Pulmonary artery endothelial cell (primary cell): ENCODE data around the gene MBOAT7. TPM values are rescaled to one million over a fixed set of nuclear protein-coding genes. Genes with fewer than 3 reads are reported as not detected.
"Not testable (repeated sequence)": the region's sequence is repeated elsewhere in the genome, so short reads cannot be mapped to it uniquely, and the experiment has no call there.

Experiments used
- DNase-seq: peaks from one replicate; pipeline ENCODE4 v3.0.0-alpha.2; 2011; ENCODE audit warnings: low read depth, low spot score
- total RNA-seq: library from RNA; depleted of rRNA; stranded (reverse); fragments of >200 nt; gene quantifications from 2 replicates; pipeline ENCODE4 v1.2.3, GENCODE V29; 2014

MBOAT7 gene
- 35.5 and 63.1 TPM in 2 replicates for total RNA-seq

GRCh38 chr19:54189145-54189734, at the start of gene MBOAT7:
Gene MBOAT7 (minus strand): TSS chr19:54189580. CDS start chr19:54188508, 1,072 bp downstream.
- no peak for DNase-seq

GRCh38 chr19:54233941-54234340, 44.6 kb upstream of the MBOAT7 start:
- DNase-seq = no peak

GRCh38 chr19:54231077-54231931, 41.9 kb upstream of the MBOAT7 start:
- DNase-seq = peak; percentile 40

- no peak for DNase-seq
These were observed 40.7 kb upstream of the MBOAT7 start for GRCh38 chr19:54230031-54230430.

DNA sequence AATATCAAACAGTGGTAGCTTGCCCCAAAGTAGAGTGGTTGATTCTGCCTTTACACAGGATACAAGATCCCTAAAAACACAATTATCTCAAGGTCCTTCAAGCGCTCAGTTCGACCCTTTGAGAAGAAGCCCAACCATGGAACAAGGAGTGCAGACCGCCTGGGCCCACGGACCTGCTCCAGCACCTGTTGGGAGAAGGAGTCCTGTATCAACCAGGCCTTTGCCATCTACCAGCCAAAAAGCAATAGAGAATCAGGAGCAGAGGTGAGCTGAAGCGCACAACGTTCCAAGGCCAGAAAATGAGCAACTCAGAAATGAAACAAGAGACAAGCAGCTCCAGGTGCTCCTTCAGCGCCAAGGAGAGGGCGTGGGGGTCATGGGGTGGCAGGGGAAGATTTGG, 39.8 kb upstream of the MBOAT7 start:
- no peak for DNase-seq

DNA sequence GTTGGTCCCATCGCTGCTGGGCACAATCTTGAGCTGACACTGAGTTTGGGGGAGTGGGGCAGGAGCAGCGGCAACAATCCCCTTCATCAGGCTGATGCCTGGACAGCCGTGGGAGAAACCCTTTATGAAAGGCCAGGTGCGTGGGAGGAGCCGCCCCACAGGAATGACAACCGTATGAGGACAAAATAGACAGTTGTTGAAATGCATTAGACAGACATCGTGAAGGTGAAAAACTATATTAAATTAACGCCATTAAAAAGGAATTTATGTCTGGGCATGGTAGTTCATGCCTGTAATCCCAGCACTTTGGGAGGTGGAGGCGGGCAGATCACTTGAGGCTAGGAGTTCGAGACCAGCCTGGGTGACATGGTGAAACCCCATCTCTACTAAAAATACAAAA, 35.2 kb upstream of the MBOAT7 start:
- DNase-seq = not testable (repeated sequence)

GRCh38 chr19:54223937-54224281, 34.5 kb upstream of the MBOAT7 start:
- not testable (repeated sequence) for DNase-seq

DNA sequence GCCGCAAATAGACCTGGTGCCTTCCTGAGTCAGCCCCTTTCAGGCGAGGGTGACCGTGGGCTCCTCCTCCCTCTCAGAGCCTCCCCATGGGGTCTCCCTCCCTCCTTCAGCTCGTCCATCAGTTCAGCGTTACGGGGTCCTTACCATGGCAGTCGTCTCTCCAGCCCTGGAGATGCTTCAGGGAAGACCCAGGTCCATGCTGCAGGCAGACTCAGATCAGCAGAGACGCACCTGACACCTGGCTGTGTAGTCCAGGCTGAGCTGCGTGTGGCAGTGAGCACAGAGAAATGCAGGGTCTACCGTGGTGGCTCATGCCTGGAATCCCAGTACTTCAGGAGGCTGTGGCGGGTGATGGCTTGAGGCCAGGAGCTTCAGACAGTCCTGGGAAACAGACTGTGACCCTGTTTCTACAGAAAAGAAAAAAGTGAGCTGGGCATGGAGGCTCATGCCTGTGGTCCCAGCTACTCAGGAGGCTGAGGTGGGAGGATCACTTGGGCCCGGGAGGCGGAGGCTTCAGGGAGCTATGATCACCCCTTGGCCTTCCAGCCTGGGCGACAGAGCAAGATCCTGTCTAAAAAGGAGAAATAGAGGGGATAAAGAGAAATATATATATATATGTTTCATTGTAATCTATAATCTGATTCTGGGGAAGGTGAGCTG, 34.0 kb upstream of the MBOAT7 start:
- not testable (repeated sequence) for DNase-seq

- not testable (repeated sequence) for DNase-seq
These were observed 33.3 kb upstream of the MBOAT7 start, which contains the start of gene LILRB3 for GRCh38 chr19:54222474-54223276. Gene LILRB3 (minus strand): TSS chr19:54223007. CDS start chr19:54222976, 31 bp downstream.

DNA sequence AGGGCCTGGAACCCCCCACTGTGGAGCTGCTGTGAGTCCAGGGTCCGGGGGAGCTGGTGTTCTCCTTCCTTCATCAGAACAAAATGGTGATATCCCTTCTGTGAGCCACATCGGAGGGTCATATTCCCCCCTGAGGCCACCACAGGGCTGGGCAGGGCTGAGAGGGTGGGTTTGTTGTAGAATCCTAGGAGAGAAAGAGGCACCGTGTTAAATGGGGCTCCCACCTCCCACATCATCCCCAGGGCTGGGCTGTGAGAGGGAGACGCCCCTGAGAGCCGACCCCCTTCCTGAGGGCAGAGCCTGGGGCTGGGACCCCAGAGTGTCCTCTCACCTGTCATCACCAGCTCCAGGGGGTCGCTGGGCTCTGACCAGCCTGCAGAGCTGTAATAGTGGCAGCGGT, 32.6 kb upstream of the MBOAT7 start:
- not testable (repeated sequence) for DNase-seq

- DNase-seq = not testable (repeated sequence)
These were observed 30.3 kb upstream of the MBOAT7 start for GRCh38 chr19:54219702-54220101.

- DNase-seq = no peak
These were observed 29.7 kb upstream of the MBOAT7 start for GRCh38 chr19:54218960-54219661.

DNA sequence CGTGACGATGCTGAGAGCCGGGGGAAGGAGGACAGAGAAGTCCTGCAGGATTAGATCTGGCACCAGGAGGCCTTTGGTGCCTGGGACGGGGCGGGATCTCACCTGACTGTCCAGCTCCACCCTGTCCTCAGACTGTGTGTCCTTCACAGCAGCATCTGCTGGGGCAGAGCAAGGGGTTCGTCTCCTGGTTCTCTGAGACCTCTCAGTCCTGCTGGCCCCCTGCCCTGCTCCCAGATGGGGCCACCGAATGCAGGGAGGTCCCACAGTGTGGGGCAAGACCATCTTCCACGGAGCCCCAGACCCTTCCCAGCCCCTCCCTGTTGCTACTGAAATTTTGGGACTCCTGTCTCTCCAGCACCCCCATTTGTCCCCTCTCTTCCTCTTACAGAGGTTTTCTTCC, 28.9 kb upstream of the MBOAT7 start:
- DNase-seq = no peak

- DNase-seq = not testable (repeated sequence)
These were observed 28.3 kb upstream of the MBOAT7 start for GRCh38 chr19:54217517-54218247.

- DNase-seq = no peak
These were observed 27.5 kb upstream of the MBOAT7 start for GRCh38 chr19:54216869-54217268.

DNA sequence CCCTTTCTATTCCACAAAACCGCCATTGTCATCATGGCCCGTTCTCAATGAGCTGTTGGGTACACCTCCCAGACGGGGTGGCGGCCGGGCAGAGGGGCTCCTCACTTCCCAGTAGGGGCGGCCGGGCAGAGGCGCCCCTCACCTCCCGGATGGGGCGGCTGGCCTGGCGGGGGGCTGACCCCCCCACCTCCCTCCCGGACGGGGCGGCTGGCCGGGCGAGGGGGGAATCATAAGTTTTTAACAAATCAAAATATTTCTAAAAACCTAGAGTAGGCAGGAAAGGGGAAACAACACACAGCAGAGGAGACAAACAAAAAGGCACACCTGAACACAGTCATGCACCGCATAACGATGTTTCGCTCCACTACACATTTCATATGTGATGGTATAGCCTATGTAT, 25.4 kb upstream of the MBOAT7 start:
- not testable (repeated sequence) for DNase-seq

- DNase-seq = not testable (repeated sequence)
These were observed 24.8 kb upstream of the MBOAT7 start for GRCh38 chr19:54214217-54214616.

- no peak for DNase-seq
These were observed 21.9 kb upstream of the MBOAT7 start for GRCh38 chr19:54211235-54211634.

DNA sequence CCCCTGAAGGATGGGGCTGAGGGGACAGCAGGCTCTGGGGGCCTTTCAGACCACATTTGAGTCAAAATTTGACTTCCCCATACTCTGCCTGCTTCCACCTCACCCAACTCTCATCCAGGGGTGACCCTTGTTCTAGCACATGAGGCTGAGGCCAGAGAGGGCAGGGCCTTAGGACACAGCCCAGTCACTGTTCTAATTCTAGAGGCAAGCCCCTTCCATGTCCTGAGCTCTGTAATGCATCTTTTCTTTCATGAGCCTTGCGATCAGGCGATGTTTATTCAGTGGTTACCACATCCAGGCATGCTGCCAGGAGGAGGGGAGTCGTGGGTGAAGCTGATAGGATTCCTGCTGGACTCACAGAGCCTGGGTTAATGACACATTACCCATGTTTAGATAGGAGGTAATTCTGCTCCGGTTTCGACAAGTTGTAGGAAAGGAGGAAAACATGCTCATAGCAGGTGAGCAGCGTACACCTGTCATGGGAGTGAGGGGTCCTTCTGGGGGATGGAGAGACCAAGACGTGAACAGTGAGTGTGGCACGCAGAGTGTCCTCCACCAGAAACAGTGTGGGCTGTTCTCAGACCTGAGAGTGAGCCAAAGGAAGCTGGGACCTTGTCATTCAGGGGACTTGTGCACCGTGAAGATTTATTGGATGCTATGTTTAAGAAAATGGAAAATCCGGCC, 20.6 kb upstream of the MBOAT7 start:
- peak; percentile 82 for DNase-seq
